GM03348 (cell line): ENCODE data around the gene ATG2B.

Experiments used
- DNase-seq: peaks from one replicate; pipeline ENCODE4 v3.0.0; 2012; ENCODE audit warnings: low spot score

Gene ATG2B

DNA sequence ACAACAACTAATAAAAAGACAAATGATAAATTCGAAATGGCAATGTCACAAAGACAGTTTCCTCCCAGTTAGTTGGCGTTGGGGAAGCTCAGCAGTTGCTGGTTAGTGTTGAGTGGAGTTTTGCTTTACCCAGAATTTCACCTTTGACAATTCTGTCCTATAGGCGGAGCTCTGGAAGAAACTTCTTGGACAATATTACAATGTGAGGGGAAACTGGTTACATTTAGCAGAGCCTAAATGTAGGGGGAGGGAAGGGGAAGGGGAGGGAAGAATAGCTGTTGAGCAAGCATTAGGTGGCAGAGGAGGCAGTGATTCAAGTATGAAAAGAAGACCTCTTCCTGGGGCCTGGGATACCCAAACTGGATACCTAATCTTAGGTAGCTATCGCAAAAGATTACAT, 55.7 kb downstream of the ATG2B start:
- DNase-seq = no peak

DNA sequence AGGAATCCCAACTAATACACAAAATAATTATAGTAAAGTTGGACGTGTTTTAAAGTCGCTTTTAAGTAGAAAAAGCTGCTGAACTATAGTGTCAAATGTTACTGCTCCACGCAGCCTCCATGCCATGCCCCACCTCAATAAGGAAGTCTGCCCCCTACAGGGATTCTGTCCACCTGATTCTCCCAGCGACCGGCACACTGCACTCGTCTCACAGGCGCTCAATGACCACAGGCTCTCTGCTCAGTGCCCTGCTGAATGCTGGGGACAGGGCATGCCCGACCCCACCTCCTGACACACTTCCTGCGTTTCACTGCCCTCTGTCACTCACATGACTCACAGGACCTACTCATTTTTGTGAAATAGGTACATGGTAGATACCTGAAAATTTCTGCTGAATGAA, 58.2 kb downstream of the ATG2B start:
- DNase-seq = no peak

DNA sequence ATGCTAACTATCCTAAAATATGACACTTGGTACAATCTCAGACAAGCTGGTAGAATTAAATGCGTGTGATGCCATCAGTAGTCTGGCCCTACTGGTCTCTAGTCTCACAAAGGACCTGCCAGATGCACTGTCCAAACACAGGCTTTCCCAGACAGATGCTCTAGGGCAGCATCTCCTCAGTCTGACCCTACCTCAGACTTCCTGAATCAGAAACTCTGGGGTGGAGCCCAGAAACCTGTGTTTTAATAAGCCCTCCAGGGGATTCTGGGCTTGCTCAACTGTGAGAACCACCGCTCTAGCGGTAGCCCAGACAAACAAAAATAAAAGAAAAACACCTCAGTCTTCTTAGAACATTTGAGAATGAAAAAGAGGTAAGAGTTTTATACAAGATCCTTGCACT, 59.2 kb downstream of the ATG2B start:
- no peak for DNase-seq

DNA sequence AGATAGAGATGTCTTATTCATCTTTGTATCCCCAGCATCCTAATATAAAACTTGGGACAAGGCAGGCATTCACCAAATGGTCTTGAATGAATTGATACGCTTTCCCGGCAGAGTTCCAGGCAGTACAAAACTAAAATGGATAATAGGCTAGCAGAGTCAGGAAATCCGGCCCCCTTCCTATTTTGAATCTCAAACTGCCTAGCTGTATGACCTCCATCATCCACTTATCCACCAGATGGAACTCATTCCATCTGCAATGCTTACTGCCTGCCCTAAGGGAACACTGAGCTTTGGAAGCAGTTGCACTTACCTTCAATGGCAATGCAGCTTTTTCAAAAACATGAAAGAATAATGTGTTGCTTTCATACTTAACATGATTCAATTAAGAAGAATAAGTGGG, 63.7 kb downstream of the ATG2B start:
- no peak for DNase-seq

DNA sequence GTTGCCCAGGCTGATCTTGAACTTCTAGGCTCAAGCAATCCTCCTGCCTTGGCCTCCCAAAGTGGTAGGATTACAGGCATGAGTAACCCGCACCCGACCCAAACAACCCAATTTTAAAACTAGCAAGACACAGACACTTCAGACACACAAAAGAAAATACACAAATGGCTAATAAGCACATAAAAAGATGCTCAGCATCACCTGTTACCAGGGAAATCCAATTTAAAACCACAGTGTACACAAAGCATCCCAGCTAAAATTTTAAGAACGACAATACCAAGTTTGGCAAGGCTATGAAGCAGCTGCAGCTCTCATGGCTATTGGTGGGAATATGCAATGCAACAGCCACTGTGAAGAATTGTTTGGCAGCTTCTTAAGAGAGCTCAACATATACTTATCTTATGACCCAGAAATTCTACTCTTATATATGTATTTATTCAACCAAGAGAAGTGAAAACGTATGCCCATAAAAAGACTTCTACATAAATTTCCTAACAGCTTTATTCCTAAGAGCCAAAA, 65.1 kb downstream of the ATG2B start:
- DNase-seq = no peak

DNA sequence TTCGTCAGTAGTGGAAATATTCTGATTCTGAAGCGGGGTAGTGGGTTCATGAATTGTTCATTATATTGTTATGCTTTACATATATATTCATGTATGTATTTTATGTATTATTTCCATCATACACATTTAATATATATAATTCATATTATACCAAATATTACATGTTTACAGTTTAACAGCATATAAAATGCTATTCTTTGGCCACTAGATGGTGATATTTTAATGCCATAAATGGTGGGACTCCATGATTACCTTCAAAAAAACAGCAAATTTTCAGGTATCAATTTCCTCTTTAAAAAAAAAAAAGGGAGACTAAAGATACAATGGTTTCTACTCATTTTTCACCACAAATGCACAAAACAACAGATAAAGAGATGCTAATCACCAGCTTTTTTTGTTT, 66.1 kb downstream of the ATG2B start:
- DNase-seq = peak; percentile 22

DNA sequence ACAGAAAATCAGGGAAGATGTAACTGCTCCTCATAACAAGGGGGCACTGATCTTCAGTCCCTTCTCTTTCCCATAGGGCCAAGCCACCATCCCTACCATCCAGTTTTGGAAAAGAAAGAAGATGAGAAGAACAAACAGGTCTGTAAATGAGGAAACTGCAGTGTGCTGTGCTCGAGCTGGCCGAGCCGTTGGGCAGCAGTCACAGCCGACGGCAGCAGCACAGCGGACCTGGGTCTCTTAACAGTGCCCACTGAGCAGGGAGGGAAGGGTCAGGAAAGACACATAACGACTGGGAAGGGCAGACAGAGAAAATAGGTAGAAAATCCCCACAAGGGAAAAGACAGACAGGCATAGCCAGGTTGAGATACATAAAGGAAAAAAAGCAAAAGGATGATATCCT, 68.9 kb downstream of the ATG2B start:
- no peak for DNase-seq

DNA sequence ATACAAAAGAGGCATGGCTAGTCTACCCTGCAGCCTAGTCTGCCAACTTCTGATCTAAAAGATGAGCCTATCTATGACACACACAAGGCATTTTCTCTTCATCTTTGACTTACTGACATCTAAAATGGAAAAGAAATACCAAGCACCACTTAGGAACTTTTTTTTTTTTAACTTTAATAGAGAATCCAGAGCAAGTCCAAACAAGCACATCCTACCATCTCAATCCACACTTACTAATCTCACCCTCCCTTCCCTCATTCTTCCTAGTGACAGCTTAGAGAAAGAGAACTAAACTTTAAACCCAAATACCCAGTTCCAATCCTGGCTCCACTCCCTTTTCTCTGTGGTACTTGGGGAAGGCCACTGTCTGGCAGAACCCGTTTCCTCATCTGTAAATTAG, 75.3 kb downstream of the ATG2B start:
- DNase-seq = no peak

DNA sequence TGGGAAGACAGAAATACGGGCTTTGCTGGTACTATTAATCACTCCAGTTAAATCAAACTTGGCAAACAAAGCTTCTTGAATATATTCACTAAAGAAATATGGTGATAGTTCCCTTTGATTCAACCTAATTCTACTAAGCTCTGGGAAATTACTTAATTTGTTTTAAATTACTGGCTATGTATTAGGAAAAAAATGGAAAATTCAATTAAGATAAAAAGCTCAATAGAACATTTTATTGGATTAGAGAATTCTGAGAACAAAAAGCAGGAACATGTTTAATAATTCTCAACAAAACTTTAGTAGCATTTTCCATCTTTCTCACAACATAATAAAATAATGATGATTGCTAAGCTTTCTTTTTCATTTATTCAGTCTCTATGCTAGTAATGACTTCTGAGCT, 76.9 kb downstream of the ATG2B start:
- DNase-seq = no peak

DNA sequence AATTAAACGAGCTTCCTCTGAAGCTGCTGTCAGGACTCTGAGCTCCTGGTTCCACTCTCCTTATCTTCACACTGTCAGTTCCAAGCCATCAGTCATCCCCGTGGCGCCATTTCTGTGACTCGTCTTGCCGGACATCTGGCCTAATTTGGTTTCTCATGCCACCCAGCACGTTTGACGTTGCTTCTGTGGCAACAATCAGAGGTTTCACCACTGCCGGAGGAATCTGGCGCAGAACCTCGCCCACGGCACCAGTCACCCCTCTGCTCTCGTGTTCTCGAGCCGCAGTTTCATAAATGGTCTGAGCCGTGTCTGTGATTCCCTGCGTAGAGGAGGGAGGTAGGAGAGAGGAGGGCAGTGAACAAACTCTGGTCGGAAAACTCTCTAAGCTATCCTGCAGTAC, 77.5 kb downstream of the ATG2B start:
- no peak for DNase-seq

DNA sequence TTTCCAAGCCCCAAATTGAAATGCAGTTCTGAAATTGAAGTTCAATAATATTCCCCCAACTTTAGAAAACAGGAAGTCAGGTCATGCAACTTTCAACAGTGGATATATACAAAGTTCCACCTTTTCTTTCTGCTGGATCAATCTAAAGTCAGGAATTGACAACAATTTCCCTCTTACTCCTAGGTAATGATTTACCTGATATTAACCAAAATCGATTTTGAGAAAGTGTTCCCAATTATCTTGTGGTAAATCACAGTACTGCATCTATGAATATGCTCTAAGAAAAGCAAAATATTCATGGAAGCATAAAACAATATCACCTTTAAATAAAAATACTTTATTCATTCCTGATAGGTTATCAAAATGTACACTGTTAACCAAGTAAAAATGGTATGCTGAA, 78.7 kb downstream of the ATG2B start:
- DNase-seq = no peak

DNA sequence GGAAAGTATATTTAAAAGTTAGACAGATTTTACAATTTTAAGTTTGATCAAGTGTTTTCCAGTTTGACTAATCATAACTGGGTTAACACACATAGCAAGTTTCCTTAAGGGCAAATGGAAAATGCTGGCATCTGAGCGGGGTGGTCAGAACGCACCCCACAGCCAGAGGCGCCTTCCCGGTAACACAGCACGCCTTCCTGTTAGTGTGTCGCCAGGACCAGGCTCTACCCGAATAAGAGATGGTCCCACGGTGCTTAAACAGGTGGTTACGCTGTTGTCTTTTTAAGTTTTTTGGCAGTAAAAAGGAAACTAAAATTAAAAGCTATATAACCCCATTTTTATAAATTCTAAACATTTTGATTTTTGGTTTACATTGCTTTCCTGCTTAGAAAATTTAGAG, 79.1 kb downstream of the ATG2B start:
- DNase-seq = no peak

DNA sequence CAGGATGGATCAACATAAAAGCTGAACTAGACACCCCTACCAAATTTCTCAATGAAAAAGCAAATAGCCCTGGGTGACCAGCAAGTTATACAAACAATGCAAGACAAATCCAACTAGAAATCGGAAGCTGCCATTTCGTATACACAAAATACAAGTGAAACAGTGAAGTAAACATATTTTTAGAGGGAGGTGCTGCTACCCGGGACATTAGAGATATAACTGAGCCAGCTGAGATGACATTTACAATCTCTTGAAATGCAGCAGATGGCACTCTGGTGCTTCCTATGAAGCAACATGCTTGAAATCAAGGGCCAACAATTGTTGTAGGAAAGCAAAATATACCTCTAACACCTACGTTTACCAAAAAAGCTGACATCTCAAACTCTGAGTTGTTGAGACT, 81.7 kb downstream of the ATG2B start:
- DNase-seq = no peak

DNA sequence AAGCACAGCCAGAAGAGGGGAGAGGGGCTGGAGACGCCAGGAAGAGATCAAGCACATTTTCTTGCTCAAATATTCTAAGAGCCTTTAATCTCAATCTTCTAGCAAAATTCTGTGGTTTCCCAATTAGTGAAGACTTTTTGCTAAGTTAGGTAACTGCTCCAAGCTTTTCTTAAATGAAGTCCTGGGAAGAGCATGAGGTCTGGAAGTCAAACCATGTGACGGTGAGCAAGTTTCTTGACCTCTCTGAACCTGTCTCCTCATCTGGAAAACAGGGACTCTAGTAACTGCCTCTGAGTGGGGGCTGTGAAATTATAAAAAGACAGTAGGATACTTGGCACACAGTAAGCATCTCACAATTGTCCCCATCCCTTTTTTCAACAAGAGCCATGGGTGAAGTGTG, 83.0 kb downstream of the ATG2B start:
- no peak for DNase-seq

DNA sequence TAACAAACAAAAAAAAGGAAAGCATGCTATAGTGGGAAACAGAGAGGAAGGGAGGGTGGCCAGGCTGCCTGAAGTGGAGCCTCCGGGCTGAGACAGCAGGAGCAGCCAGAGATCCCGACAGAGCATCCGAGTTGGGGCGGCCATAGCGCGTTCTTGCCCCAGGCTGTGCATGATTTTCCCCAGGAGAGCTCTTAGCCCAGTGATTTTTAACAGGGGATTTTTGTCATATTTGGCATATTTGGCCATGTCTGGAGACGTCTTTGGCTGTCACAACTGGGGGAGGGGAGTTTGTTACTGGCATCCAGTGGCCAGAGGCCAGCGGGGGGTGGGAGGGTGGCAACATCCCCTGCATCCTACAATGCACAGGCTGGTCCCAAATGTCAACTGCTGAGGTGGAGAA, 83.6 kb downstream of the ATG2B start:
- no peak for DNase-seq

DNA sequence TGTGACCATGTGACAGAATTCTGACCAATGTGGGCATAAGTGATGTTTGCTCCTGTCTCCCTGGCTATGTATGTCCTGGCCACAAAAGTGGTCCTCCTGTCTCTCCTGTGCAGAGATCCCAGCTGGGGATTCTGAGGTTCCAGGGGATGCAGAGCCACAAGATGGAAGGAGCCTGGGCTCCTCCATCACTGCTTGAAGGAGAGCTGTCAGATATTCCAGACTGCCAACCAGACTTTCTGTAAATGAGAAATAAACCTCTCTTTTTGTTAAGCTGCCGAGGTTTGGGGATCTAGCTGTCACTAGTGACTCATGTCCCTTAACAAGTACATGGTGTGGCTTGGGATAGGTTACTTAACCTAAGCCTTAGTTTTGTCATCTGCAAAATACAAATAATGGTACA, 85.3 kb downstream of the ATG2B start:
- DNase-seq = no peak

DNA sequence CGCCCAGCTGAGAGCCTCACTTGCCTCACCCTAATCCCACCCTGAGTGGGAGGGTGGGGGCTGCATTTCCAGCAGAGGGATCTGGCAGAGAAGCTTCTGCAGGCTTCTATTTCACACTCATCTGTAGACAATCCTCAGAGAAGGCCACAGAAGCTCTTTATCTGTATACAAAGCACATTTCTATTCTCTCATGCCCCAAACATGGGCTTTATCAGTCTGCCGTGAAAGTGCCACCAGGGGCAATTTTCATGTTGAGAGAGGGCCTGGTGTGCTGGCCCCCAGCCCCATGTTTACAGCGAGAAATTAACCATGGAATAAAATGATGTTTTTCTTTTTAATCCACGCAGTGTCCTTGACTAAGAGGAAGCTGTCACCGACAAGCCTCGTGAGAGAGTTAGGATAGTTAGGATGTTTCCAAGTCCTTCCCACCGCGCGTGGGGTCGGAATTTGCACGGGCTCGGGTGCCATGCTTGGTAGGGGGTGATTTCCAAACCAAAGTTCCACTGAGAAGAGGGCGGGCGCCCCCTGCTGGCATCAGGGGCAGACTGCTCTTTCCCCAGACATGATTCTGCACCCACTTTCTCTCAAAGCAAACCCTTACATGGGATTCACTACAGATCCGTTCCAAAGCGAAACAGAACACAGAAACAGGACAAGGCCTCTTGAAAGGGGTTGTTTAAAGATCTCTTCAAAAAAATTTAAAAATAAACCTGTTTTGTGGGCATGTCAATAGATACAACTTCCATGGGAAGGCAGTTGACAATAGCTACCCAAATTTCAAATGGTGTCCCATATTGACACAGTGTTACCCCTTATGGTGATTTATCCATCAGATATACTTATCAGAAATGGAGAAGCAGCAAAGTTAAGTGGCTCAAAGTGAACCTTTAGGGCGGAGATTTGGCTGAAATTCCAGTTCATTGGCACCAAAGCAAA, 87.7 kb downstream of the ATG2B start:
- peak; percentile 86 for DNase-seq

DNA sequence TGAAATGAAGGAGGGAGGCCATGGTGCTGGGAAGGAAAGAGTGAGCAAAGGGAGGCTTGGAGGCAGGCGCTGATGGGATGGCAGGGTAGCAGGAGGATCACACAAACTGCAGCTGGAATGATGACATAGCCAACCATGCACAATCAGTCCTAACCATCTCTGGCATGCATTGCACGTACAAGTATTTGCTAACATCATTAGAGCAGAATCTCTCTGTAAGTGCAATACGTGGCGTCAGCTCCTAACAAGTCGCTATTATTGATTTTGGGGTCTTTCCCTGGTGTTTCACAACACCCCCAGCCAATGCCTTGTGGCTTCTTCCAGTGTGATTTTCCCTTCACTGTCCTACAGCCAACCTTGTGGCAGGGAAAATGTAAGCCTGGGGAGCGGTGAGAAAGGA, 88.6 kb downstream of the ATG2B start:
- DNase-seq = peak; percentile 69

DNA sequence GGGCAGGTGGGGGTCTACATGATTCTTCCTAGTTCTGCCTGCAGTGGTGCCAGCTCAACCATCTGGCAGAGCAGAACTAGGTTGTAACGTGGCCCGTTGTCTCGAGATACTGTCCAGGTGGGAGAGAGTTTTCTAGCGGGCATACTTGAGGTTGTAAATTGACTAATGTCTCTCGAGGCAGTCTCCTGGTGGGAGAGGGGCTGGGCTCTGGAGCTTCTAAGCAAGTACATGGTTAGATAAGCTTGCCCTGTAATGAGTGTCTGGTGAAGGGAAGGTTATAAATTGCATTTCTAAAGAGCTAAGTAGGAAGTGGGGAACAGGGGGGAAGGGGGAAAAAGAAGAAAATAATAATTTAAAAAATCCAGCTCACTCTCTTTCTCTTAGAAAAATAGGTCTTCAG, 89.0 kb downstream of the ATG2B start:
- DNase-seq = no peak

DNA sequence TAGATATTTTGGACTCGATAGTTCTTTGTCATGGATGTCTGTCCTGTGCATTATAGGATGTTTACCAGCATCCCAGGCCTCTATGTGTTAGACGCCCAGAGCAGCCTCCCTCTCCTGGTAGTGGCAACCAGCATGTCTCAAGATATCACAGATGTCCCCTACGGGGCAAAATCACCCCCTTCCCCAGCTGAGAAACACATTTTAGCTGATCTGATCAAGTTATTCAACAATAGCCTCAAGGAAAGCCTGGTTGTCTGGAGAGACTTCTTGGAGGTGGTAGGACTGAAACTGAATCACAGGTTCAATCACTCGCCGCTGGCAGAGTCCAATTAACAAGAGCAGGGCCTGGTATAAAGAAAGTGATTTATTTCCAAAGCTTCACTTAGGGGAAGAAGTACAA, 89.5 kb downstream of the ATG2B start:
- DNase-seq = no peak

DNA sequence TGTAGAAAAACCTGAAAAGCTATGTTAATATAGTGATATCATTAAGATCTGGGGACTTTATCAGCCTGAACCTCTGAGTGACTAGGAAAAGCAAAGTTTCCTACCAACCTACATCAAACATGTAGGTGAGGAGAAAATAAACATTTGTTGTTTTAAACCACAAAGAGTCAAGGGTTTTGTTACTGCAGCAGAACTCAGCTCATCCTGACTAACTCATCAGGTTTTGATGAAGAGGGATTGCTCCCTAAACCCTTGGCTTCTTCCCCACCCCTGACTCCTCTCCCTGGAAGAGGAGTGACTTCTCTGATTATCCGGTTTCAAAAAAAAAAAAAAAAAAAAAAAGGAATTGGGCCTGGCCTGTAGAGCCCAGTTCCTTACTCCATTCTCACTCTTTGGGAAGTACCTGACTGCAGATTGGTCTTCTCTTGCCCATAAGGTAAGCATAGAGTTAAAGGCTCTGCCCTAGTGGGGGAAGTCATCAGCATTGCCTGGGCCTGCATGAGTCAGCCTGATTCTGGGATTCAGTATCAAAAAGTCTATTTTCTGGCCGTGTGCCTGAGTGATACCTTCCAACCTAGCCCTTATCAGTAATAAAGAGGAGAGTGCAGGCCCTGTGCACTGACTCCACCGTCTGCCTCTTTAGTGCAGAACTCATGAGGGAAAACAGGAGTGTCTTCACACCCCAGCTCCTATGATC, 90.2 kb downstream of the ATG2B start:
- DNase-seq = no peak

DNA sequence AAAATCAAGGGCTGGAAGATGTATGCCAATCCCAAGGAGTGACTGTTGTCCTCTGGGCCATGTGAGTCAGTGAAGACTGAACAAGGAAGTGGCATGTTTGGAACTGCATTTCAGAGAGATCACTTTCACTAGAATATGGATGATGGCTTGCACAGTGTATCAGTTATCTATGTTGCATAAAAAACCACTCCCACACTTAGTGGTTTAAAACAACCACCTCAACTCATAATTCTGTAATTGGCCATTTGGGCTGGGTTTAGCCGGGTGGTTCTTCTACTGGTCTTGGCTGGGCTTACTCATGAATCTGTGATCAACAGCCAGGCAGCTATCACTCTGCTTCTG, 91.7 kb downstream of the ATG2B start:
- DNase-seq = no peak

DNA sequence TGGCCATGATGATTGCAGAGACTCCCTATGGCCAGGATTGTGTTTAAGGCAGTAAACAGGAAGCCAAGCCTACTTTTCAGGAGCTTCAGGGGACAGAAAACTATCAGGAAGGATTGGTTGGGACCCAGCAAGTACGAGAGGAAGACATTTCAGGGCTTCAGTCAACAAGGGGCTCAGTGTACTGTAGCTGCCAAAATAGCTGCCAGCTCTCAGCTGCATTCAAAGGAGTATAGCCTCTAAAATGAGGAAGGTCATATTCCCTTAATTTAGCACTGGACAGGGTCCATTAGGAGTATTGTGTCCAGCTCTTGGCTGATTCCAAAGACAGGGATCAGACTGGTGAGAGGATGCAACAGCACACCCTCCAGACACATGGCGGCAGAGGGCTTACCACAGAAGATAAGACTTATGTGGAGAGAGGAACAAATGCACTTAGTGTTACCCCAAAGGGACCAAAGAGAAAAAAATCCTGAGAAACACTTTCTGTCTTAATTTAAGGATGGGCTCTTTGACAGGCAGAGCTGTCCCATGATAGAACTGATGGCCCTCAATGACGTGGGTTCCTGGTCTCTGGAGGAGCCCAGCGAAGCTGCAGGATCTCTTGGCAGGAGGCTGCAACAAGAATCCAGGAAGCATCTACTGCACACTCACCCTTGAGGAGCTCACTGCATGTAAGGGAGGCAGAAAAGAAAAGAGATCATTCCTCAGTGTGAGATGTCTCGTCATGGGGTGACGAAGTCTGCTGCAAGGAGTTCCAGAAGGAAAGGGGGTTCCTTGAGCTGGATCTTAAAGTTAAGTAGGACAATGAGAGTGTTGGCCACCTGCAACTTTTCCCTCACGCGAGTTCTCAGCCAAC, 92.3 kb downstream of the ATG2B start:
- DNase-seq = no peak
